Measurements from ENCODE around the gene TASOR. TPM values are rescaled to one million over a fixed set of nuclear protein-coding genes. Genes with fewer than 3 reads are reported as not detected.

The TASOR gene, protein sequence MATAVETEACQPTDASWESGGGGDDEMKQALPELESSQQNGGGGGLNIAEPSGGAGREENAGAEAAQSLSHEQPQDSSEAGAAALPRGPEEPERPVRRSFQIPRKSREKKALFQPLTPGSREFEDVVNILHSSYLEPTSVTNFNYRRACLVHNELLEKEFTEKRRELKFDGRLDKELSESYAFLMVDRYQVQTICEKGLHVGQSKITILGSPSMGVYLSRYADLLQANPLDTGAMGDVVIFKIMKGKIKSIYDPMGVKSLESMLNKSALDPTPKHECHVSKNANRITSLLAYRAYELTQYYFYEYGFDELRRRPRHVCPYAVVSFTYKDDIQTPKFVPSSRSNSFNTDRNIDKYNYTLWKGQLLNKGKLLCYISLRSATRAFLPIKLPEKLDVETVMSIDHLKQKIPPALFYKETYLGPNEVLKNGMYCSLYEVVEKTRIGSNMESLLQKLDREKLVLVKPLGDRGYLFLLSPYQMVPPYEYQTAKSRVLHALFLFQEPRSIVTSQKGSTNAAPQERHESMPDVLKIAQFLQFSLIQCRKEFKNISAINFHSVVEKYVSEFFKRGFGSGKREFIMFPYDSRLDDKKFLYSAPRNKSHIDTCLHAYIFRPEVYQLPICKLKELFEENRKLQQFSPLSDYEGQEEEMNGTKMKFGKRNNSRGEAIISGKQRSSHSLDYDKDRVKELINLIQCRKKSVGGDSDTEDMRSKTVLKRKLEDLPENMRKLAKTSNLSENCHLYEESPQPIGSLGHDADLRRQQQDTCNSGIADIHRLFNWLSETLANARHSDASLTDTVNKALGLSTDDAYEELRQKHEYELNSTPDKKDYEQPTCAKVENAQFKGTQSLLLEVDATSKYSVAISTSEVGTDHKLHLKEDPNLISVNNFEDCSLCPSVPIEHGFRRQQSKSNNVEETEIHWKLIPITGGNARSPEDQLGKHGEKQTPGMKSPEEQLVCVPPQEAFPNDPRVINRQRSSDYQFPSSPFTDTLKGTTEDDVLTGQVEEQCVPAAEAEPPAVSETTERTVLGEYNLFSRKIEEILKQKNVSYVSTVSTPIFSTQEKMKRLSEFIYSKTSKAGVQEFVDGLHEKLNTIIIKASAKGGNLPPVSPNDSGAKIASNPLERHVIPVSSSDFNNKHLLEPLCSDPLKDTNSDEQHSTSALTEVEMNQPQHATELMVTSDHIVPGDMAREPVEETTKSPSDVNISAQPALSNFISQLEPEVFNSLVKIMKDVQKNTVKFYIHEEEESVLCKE (N-terminal part only)
- total RNA-seq (2021) (47.1 and 55.1 TPM in 2 replicates), Bru-seq, nascent RNA (percentile 90 among the genes with signal in this experiment), BruChase-seq, experiment 1, labeled RNA remaining after a 2-hour chase (percentile 94 among the genes with signal in this experiment), BruChase-seq, experiment 2, labeled RNA remaining after a 6-hour chase (percentile 89 among the genes with signal in this experiment)
- long read RNA-seq, full-length matches to known transcripts = 1 of 14 reads
- long read RNA-seq, partial matches to known transcripts = 9 of 14 reads
- long read RNA-seq, other reads (novel, unspliced or antisense) = 4 of 14 reads

DNA sequence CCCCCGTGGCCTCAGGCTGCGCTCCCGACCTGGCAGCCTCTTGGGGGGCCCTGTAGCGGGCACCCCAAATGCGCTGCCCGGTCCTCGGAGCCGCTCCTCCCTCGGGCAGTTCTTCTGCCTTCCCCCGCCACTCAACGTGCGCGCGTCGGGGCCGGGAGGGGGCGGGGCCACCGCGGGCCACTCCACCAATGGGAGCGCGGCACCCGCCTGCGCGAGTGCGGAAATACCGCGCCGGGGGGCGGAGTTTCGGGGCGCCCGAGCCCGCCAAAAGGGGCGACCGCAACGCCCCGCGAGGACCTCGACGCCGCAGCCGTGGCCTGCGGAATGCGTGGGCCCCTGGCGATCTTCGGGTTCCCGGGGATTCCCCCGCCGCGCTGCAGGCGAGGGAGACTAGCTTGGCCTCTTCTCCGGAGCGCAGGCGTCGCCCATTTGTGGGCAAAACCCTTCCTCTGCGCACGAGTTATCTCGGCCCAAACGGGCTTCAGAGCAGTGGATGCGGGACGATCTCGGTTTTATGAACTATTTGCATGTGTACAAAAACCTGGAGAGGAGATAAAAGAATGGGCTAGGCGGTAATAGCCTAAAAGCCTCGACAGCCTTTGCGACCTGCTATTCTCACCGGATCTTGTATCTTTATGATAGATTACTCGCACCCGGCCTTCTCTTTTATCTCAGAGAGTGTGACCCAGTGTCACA is at the start of gene TASOR:
TASOR (minus strand) TSS at position 144 of the 696 bp plus-strand sequence. CDS start 259 bp downstream, outside the sequence.
- TF ChIP-seq EZH2 (IDR thresholded peaks at IDR 0.05; ENCODE audit: low read depth) = no peak
- TF ChIP-seq, protein P1, sequence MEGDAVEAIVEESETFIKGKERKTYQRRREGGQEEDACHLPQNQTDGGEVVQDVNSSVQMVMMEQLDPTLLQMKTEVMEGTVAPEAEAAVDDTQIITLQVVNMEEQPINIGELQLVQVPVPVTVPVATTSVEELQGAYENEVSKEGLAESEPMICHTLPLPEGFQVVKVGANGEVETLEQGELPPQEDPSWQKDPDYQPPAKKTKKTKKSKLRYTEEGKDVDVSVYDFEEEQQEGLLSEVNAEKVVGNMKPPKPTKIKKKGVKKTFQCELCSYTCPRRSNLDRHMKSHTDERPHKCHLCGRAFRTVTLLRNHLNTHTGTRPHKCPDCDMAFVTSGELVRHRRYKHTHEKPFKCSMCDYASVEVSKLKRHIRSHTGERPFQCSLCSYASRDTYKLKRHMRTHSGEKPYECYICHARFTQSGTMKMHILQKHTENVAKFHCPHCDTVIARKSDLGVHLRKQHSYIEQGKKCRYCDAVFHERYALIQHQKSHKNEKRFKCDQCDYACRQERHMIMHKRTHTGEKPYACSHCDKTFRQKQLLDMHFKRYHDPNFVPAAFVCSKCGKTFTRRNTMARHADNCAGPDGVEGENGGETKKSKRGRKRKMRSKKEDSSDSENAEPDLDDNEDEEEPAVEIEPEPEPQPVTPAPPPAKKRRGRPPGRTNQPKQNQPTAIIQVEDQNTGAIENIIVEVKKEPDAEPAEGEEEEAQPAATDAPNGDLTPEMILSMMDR (conservative IDR thresholded peaks at IDR 0.05) = no peak
- intact Hi-C loops (cut with micrococcal nuclease; ENCODE audit: unreplicated experiment) = loop anchor here (1.0 kb wide), 1 partner anchor 8 kb away; no protein-coding TSS in a partner anchor
- peaks cover 41% of the 10 kb centered on the region for H3K79me2 ChIP-seq (ENCODE audit: low read depth)
- H3K4me3 ChIP-seq = peak within 1 kb of the TSS; percentile 76
- POLR2A ChIA-PET (ENCODE audit: unreplicated experiment) = interaction anchor here (0.5 kb wide), 1 partner anchor 130 kb away, joined by 3 read pairs; no protein-coding TSS in a partner anchor
- CTCF ChIA-PET = interaction anchor here (0.7 kb wide), 2 partner anchors 205 to 400 kb away, joined by 3 to 4 read pairs; no protein-coding TSS in a partner anchor
- H3K27me3 ChIP-seq (ENCODE audit: insufficient read depth, low read depth) = no peaks in the 10 kb centered on the region
- H3K4me1 ChIP-seq (replicated peaks; ENCODE audit: insufficient read depth) = peaks cover 26% of the 10 kb centered on the region
- H2AFZ ChIP-seq = peak within 1 kb of the TSS; percentile 91
- peak within 1 kb of the TSS; percentile 84 for H3K27ac ChIP-seq
- no peaks in the 10 kb centered on the region; the same call in 1 of the 2 replicates for H3K9me3 ChIP-seq (ENCODE audit: insufficient read depth, low read depth)
- H3F3A ChIP-seq (ENCODE audit: insufficient read depth, low read depth) = peaks cover 7% of the 10 kb centered on the region; the same call in 1 of the 2 replicates
- DNase-seq = peak; percentile 45 to 72
- H3K36me3 ChIP-seq (ENCODE audit: low read depth) = peaks cover 26% of the 10 kb centered on the region
- H4K20me1 ChIP-seq (ENCODE audit: insufficient read depth) = peaks cover 4% of the 10 kb centered on the region; the same call in 1 of the 2 replicates
- BruUV-seq (replicated peaks) = no TSS peak
- peak within 1 kb of the TSS; percentile 87 for H3K4me2 ChIP-seq
- no peaks in the 10 kb centered on the region for H3K9me2 ChIP-seq (ENCODE audit: insufficient read depth)

- no peak for DNase-seq
- H3K27ac ChIP-seq = no peak overlapping the region
- no TSS peak for BruUV-seq (replicated peaks)
- no peak overlapping the region for H3K4me3 ChIP-seq
- TF ChIP-seq EZH2 (IDR thresholded peaks at IDR 0.05; ENCODE audit: low read depth) = no peak
- TF ChIP-seq, protein P1 (conservative IDR thresholded peaks at IDR 0.05) = no peak
- CTCF ChIA-PET = no interaction called here
- no peaks in the 10 kb centered on the region for H3K79me2 ChIP-seq (ENCODE audit: low read depth)
- no peaks in the 10 kb centered on the region for H4K20me1 ChIP-seq (ENCODE audit: insufficient read depth)
- H2AFZ ChIP-seq = no peak overlapping the region
- no peaks in the 10 kb centered on the region for H3F3A ChIP-seq (ENCODE audit: insufficient read depth, low read depth)
- no peaks in the 10 kb centered on the region for H3K36me3 ChIP-seq (ENCODE audit: low read depth)
- H3K4me2 ChIP-seq = no peak overlapping the region
- POLR2A ChIA-PET (ENCODE audit: unreplicated experiment) = no interaction called here
- no peaks in the 10 kb centered on the region for H3K9me2 ChIP-seq (ENCODE audit: insufficient read depth)
- H3K4me1 ChIP-seq (replicated peaks; ENCODE audit: insufficient read depth) = no peaks in the 10 kb centered on the region
- H3K27me3 ChIP-seq (ENCODE audit: insufficient read depth, low read depth) = no peaks in the 10 kb centered on the region
- intact Hi-C loops (cut with micrococcal nuclease; ENCODE audit: unreplicated experiment) = no loop called here
- no peaks in the 10 kb centered on the region for H3K9me3 ChIP-seq (ENCODE audit: insufficient read depth, low read depth)
These were observed 49.0 kb upstream of the TASOR start for GRCh38 chr3:56732109-56732508.
